Loucy (cell line): ENCODE data around the gene SLC22A25.

Experiments used
- EZH2phosphoT487 ChIP-seq: fragments of 200-600 bp; IDR thresholded peaks from 2 replicates; pipeline ENCODE4 v1.6.1; 2018; ENCODE audit warnings: antibody characterized with exemption, mild to moderate bottlenecking, moderate library complexity, borderline replicate concordance
- TF ChIP-seq, protein P1 (sequence below): fragments of 200-600 bp; sonication (generic); conservative IDR thresholded peaks from 2 replicates; pipeline ENCODE4 v1.5.1; 2014; ENCODE audit warnings: mild to moderate bottlenecking, antibody characterized with exemption, low read length

DNA sequence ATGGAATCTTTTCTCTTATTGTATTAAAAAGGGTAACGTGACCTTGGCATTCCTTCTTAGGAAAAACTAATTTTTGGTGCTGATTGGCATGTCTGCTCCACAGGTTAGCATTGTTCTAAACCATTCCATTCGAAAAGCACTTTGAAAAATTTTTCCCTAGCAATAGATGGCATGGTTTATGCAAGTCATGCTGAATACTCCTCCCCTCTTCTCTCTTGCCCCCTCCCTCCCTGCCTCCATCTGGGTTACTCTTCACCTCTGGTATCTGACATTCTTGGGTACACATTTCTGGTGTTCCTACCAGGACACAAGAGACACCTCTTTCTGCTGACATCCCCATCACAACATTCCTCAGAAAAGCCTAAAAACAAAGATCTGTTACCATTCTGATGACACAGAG, 1.5 kb upstream of the SLC22A25 start:
- TF ChIP-seq, protein P1, sequence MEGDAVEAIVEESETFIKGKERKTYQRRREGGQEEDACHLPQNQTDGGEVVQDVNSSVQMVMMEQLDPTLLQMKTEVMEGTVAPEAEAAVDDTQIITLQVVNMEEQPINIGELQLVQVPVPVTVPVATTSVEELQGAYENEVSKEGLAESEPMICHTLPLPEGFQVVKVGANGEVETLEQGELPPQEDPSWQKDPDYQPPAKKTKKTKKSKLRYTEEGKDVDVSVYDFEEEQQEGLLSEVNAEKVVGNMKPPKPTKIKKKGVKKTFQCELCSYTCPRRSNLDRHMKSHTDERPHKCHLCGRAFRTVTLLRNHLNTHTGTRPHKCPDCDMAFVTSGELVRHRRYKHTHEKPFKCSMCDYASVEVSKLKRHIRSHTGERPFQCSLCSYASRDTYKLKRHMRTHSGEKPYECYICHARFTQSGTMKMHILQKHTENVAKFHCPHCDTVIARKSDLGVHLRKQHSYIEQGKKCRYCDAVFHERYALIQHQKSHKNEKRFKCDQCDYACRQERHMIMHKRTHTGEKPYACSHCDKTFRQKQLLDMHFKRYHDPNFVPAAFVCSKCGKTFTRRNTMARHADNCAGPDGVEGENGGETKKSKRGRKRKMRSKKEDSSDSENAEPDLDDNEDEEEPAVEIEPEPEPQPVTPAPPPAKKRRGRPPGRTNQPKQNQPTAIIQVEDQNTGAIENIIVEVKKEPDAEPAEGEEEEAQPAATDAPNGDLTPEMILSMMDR, result no peak
- TF ChIP-seq EZH2phosphoT487, result no peak
